GM23338 (cell line): Measurements from ENCODE around the gene FOXQ1. TPM values are rescaled to one million over a fixed set of nuclear protein-coding genes. Genes with fewer than 3 reads are reported as not detected.

Experiments used
- ATAC-seq: fragments of 200-7000 bp; cut with Tn5 transposase; 3 replicates; pipeline ENCODE4 v1.9.1; 2020
- DNase-seq: peaks from one replicate; pipeline ENCODE4 v3.0.0-alpha.2; 2015; ENCODE audit warnings: low spot score
- H2AFZ ChIP-seq: fragments of 200-600 bp; sonication (generic); 2 replicates; pipeline ENCODE4 v1.8.0; 2016; ENCODE audit warnings: antibody characterized with exemption, mild to moderate bottlenecking, moderate library complexity
- H3F3A ChIP-seq: fragments of 200-600 bp; sonication (generic); replicated peaks from 2 replicates; pipeline ENCODE4 v1.8.0; 2017; ENCODE audit warnings: antibody characterized with exemption, mixed run types, low read depth
- H3K27ac ChIP-seq: fragments of 200-600 bp; sonication (generic); 2 replicates; pipeline ENCODE4 v1.6.1; 2016; ENCODE audit warnings: low read depth
- H3K27me3 ChIP-seq: fragments of 200-600 bp; sonication (generic); 2 replicates; pipeline ENCODE4 v1.8.0; 2016; ENCODE audit warnings: mild to moderate bottlenecking, mixed run types, moderate library complexity; ENCODE audit not compliant: insufficient read depth
- H3K36me3 ChIP-seq: fragments of 200-600 bp; sonication (generic); 2 replicates; pipeline ENCODE4 v1.8.0; 2016; ENCODE audit warnings: mild to moderate bottlenecking; ENCODE audit not compliant: insufficient read depth
- H3K4me1 ChIP-seq: fragments of 200-600 bp; sonication (generic); 2 replicates; pipeline ENCODE4 v1.8.0; 2016; ENCODE audit warnings: mild to moderate bottlenecking, moderate library complexity; ENCODE audit not compliant: insufficient read depth
- H3K4me2 ChIP-seq: fragments of 200-600 bp; sonication (generic); 2 replicates; pipeline ENCODE4 v1.7.1; 2017; ENCODE audit warnings: mixed run types
- H3K4me3 ChIP-seq: fragments of 200-600 bp; sonication (generic); 2 replicates; pipeline ENCODE4 v1.6.1; 2016; ENCODE audit warnings: mixed run types
- H3K79me2 ChIP-seq: fragments of 200-600 bp; sonication (generic); replicated peaks from 2 replicates; pipeline ENCODE4 v1.8.0; 2017; ENCODE audit warnings: mild to moderate bottlenecking; ENCODE audit not compliant: insufficient read depth
- H3K9me2 ChIP-seq: fragments of 200-600 bp; sonication (generic); 2 replicates; pipeline ENCODE4 v1.8.0; 2017; ENCODE audit not compliant: insufficient read depth
- H4K20me1 ChIP-seq: fragments of 200-600 bp; sonication (generic); replicated peaks from 2 replicates; pipeline ENCODE4 v1.8.0; 2017; ENCODE audit warnings: mild to moderate bottlenecking; ENCODE audit not compliant: insufficient read depth
- H3K27ac Mint-ChIP-seq: 2 replicates; pipeline ENCODE4 v1.8.0; 2020; ENCODE audit warnings: inconsistent platforms, mild to moderate bottlenecking, moderate library complexity, mixed read lengths
- H3K27me3 Mint-ChIP-seq: 3 replicates; pipeline ENCODE4 v1.8.0; 2022; ENCODE audit warnings: low read depth, mild to moderate bottlenecking, moderate library complexity, mixed read lengths, inconsistent platforms; ENCODE audit not compliant: insufficient read depth, poor library complexity
- H3K36me3 Mint-ChIP-seq: 3 replicates; pipeline ENCODE4 v1.8.0; 2021; ENCODE audit warnings: low read depth, mild to moderate bottlenecking, inconsistent platforms, moderate library complexity, mixed read lengths
- H3K4me1 Mint-ChIP-seq: 3 replicates; pipeline ENCODE4 v1.8.0; 2020; ENCODE audit warnings: mild to moderate bottlenecking, inconsistent platforms, mixed read lengths
- H3K4me3 Mint-ChIP-seq: 3 replicates; pipeline ENCODE4 v1.8.0; 2021; ENCODE audit warnings: moderate library complexity, mild to moderate bottlenecking, inconsistent platforms, mixed read lengths
- H3K9me3 Mint-ChIP-seq: 3 replicates; pipeline ENCODE4 v1.8.0; 2020; ENCODE audit warnings: moderate library complexity, mild to moderate bottlenecking, inconsistent platforms, mixed read lengths
- ETS1 ChIP-seq: IDR thresholded peaks from 2 replicates; pipeline ENCODE4 v1.6.1; 2016; ENCODE audit warnings: antibody characterized with exemption
- STAT1 ChIP-seq: IDR thresholded peaks from one replicate; pipeline ENCODE4 v1.6.1; 2016; ENCODE audit warnings: antibody characterized with exemption; ENCODE audit not compliant: unreplicated experiment
- ZNF114 ChIP-seq: fragments of 250-450 bp; sonication (Bioruptor Pico); IDR thresholded peaks from 2 replicates; pipeline ENCODE4 v1.5.0; 2020; ENCODE audit warnings: mild to moderate bottlenecking, moderate library complexity
- polyA plus RNA-seq: library from polyadenylated mRNA; unstranded; fragments of >200 nt; fragmentation: Nextera tagmentation; extraction: Ambion mirVana; gene quantifications from 2 replicates; pipeline ENCODE4 v1.2.1, GENCODE V29; 2016
- total RNA-seq: library from RNA; depleted of rRNA; stranded (reverse); fragments of >200 nt; shearing (Covaris generic); gene quantifications from 2 replicates; pipeline ENCODE4 v1.2.3, GENCODE V29; 2014
- TF ChIP-seq, protein P1 (sequence below): IDR thresholded peaks from one replicate; pipeline ENCODE4 v1.6.1; 2018; ENCODE audit warnings: antibody characterized with exemption; ENCODE audit not compliant: unreplicated experiment
- TF ChIP-seq, protein P2 (sequence below): fragments of 250-450 bp; sonication (Bioruptor Pico); IDR thresholded peaks from 2 replicates; pipeline ENCODE4 v1.5.0; 2020; ENCODE audit warnings: mild to moderate bottlenecking, moderate library complexity
- TF ChIP-seq, protein P3 (sequence below), 2 experiments: fragments of 200-600 bp in 1 of 2; sonication (generic) in 1 of 2; conservative IDR thresholded peaks; 2 replicates each; pipeline versions ENCODE4 v1.5.1 to v1.6.1; 2016 to 2017; ENCODE audit warnings: antibody characterized with exemption in 2 of 2, low read depth in 2 of 2, mild to moderate bottlenecking in 2 of 2, moderate library complexity in 1 of 2

The FOXQ1 gene
- total and polyA plus RNA-seq, 2 experiments from 2014 or later: not detected

DNA sequence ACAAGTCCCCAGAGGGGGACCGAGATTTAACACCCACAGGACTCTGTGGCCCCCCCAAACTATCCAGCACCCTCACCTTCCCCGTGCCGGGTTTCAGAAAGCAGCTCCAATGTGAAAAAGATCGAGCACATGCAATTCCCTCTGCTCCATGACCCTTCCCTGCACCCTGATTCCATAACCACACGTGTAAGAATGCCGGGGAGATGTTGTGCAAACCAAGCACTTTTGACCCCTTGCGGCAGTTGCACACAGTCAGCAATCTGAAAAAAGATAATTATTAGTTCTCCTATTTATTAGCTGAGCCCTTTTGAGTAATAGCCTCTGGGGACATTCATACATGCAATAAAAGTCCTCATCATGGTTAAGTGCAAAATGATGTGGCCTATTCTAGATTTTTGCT, 13.0 kb downstream of the FOXQ1 start (continued):
- TF ChIP-seq, protein P1, sequence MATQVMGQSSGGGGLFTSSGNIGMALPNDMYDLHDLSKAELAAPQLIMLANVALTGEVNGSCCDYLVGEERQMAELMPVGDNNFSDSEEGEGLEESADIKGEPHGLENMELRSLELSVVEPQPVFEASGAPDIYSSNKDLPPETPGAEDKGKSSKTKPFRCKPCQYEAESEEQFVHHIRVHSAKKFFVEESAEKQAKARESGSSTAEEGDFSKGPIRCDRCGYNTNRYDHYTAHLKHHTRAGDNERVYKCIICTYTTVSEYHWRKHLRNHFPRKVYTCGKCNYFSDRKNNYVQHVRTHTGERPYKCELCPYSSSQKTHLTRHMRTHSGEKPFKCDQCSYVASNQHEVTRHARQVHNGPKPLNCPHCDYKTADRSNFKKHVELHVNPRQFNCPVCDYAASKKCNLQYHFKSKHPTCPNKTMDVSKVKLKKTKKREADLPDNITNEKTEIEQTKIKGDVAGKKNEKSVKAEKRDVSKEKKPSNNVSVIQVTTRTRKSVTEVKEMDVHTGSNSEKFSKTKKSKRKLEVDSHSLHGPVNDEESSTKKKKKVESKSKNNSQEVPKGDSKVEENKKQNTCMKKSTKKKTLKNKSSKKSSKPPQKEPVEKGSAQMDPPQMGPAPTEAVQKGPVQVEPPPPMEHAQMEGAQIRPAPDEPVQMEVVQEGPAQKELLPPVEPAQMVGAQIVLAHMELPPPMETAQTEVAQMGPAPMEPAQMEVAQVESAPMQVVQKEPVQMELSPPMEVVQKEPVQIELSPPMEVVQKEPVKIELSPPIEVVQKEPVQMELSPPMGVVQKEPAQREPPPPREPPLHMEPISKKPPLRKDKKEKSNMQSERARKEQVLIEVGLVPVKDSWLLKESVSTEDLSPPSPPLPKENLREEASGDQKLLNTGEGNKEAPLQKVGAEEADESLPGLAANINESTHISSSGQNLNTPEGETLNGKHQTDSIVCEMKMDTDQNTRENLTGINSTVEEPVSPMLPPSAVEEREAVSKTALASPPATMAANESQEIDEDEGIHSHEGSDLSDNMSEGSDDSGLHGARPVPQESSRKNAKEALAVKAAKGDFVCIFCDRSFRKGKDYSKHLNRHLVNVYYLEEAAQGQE: no peak

- DNase-seq: no peak
- peaks cover 17% of the 10 kb centered on the region for H3K9me3 Mint-ChIP-seq
- H3K27ac Mint-ChIP-seq: no peak overlapping the region
- peaks cover 4% of the 10 kb centered on the region; the same call in 1 of the 3 replicates for H3K4me1 Mint-ChIP-seq
- H3K4me1 ChIP-seq: 0 out of 2 replicates have a peak, but pooled peaks cover 4% of the 10 kb centered on the region
- no peak overlapping the region for H2AFZ ChIP-seq
- no peak overlapping the region for H3K4me3 Mint-ChIP-seq
- H3F3A ChIP-seq: no peaks in the 10 kb centered on the region
- no peaks in the 10 kb centered on the region for H3K27me3 ChIP-seq
- H3K9me2 ChIP-seq: no peaks in the 10 kb centered on the region
- H3K27me3 Mint-ChIP-seq: peaks cover 4% of the 10 kb centered on the region
- H4K20me1 ChIP-seq: no peaks in the 10 kb centered on the region
- H3K4me2 ChIP-seq: no peak overlapping the region
- H3K4me3 ChIP-seq: no peak overlapping the region
- no peaks in the 10 kb centered on the region for H3K79me2 ChIP-seq
- ATAC-seq: no peak
- peaks cover 9% of the 10 kb centered on the region; the same call in 2 of the 3 replicates for H3K36me3 Mint-ChIP-seq
- H3K36me3 ChIP-seq: peaks cover 3% of the 10 kb centered on the region; the same call in 1 of the 2 replicates
- H3K27ac ChIP-seq: no peak overlapping the region
- TF ChIP-seq ZNF114: no peak
- no peak for TF ChIP-seq ETS1
- TF ChIP-seq, protein P2, sequence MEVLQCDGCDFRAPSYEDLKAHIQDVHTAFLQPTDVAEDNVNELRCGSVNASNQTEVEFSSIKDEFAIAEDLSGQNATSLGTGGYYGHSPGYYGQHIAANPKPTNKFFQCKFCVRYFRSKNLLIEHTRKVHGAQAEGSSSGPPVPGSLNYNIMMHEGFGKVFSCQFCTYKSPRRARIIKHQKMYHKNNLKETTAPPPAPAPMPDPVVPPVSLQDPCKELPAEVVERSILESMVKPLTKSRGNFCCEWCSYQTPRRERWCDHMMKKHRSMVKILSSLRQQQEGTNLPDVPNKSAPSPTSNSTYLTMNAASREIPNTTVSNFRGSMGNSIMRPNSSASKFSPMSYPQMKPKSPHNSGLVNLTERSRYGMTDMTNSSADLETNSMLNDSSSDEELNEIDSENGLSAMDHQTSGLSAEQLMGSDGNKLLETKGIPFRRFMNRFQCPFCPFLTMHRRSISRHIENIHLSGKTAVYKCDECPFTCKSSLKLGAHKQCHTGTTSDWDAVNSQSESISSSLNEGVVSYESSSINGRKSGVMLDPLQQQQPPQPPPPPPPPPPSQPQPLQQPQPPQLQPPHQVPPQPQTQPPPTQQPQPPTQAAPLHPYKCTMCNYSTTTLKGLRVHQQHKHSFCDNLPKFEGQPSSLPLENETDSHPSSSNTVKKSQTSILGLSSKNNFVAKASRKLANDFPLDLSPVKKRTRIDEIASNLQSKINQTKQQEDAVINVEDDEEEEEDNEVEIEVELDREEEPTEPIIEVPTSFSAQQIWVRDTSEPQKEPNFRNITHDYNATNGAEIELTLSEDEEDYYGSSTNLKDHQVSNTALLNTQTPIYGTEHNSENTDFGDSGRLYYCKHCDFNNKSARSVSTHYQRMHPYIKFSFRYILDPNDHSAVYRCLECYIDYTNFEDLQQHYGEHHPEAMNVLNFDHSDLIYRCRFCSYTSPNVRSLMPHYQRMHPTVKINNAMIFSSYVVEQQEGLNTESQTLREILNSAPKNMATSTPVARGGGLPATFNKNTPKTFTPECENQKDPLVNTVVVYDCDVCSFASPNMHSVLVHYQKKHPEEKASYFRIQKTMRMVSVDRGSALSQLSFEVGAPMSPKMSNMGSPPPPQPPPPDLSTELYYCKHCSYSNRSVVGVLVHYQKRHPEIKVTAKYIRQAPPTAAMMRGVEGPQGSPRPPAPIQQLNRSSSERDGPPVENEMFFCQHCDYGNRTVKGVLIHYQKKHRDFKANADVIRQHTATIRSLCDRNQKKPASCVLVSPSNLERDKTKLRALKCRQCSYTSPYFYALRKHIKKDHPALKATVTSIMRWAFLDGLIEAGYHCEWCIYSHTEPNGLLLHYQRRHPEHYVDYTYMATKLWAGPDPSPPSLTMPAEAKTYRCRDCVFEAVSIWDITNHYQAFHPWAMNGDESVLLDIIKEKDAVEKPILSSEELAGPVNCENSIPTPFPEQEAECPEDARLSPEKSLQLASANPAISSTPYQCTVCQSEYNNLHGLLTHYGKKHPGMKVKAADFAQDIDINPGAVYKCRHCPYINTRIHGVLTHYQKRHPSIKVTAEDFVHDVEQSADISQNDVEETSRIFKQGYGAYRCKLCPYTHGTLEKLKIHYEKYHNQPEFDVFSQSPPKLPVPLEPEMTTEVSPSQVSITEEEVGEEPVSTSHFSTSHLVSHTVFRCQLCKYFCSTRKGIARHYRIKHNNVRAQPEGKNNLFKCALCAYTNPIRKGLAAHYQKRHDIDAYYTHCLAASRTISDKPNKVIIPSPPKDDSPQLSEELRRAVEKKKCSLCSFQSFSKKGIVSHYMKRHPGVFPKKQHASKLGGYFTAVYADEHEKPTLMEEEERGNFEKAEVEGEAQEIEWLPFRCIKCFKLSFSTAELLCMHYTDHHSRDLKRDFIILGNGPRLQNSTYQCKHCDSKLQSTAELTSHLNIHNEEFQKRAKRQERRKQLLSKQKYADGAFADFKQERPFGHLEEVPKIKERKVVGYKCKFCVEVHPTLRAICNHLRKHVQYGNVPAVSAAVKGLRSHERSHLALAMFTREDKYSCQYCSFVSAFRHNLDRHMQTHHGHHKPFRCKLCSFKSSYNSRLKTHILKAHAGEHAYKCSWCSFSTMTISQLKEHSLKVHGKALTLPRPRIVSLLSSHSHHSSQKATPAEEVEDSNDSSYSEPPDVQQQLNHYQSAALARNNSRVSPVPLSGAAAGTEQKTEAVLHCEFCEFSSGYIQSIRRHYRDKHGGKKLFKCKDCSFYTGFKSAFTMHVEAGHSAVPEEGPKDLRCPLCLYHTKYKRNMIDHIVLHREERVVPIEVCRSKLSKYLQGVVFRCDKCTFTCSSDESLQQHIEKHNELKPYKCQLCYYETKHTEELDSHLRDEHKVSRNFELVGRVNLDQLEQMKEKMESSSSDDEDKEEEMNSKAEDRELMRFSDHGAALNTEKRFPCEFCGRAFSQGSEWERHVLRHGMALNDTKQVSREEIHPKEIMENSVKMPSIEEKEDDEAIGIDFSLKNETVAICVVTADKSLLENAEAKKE (CRISPR knock-in tag): no peak
- no peak for TF ChIP-seq STAT1
- TF ChIP-seq, protein P1: no peak
- TF ChIP-seq, protein P3, sequence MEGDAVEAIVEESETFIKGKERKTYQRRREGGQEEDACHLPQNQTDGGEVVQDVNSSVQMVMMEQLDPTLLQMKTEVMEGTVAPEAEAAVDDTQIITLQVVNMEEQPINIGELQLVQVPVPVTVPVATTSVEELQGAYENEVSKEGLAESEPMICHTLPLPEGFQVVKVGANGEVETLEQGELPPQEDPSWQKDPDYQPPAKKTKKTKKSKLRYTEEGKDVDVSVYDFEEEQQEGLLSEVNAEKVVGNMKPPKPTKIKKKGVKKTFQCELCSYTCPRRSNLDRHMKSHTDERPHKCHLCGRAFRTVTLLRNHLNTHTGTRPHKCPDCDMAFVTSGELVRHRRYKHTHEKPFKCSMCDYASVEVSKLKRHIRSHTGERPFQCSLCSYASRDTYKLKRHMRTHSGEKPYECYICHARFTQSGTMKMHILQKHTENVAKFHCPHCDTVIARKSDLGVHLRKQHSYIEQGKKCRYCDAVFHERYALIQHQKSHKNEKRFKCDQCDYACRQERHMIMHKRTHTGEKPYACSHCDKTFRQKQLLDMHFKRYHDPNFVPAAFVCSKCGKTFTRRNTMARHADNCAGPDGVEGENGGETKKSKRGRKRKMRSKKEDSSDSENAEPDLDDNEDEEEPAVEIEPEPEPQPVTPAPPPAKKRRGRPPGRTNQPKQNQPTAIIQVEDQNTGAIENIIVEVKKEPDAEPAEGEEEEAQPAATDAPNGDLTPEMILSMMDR (conservative IDR thresholded peaks at IDR 0.05; ENCODE audit: low read depth in 2 of 2): no peak
Observed at GRCh38 chr6:1325461-1326309, 13.8 kb downstream of the FOXQ1 start.
